Choroid plexus epithelial cell (primary cell): ENCODE data around the gene AHDC1.

Experiments used
- DNase-seq: peaks from one replicate; pipeline ENCODE4 v3.0.0-alpha.2; 2010; ENCODE audit warnings: low read depth
- H3K4me3 ChIP-seq: 2 replicates; pipeline ENCODE4 v1.5.1; 2011; ENCODE audit warnings: low read depth, mild to moderate bottlenecking, control low read depth, low read length, moderate library complexity
- TF ChIP-seq, protein P1 (sequence below): conservative IDR thresholded peaks from 2 replicates; pipeline ENCODE4 v1.5.1; 2011; ENCODE audit warnings: low read depth, mild to moderate bottlenecking, control low read depth, inconsistent platforms, low read length, moderate library complexity

The AHDC1 gene

DNA sequence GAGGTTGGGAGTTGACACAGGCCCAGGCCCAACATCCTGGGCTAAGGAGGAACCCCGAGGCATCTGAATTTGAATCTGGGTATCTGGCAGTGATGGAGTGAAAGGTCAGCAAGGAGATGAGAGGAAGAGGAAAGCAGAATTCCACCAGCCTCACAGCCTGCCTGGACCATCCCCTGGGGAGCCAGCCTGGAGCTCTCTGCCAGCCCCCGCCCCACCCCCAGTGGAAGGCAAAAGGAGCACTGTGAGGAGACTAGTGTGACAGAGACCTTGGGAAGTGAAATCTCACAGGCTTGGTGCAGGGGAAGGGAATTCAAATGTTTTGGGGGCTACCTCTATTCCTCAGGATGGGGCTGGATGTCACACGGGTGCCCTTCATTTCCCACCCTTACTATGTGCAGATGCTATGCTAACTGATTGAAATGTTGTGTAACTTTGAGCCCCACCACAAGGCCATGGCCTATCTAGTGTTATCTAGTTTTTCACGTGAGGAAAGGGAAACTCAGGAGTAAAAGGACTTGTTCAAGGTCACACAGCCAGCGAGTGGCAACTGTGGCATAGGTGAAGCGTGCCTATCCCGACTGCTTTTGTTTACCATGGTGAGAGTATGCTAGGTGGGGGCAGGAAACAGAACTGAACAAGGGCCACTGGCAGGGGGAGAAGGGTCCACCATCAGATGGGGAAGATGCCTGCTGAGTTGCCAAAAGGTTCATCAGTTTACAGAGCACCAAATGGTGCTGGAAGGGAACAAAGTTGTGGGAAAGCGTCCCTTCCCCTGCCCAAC is 29.8 kb downstream of the AHDC1 start:
- no peak overlapping the region for H3K4me3 ChIP-seq
- TF ChIP-seq, protein P1, sequence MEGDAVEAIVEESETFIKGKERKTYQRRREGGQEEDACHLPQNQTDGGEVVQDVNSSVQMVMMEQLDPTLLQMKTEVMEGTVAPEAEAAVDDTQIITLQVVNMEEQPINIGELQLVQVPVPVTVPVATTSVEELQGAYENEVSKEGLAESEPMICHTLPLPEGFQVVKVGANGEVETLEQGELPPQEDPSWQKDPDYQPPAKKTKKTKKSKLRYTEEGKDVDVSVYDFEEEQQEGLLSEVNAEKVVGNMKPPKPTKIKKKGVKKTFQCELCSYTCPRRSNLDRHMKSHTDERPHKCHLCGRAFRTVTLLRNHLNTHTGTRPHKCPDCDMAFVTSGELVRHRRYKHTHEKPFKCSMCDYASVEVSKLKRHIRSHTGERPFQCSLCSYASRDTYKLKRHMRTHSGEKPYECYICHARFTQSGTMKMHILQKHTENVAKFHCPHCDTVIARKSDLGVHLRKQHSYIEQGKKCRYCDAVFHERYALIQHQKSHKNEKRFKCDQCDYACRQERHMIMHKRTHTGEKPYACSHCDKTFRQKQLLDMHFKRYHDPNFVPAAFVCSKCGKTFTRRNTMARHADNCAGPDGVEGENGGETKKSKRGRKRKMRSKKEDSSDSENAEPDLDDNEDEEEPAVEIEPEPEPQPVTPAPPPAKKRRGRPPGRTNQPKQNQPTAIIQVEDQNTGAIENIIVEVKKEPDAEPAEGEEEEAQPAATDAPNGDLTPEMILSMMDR = no peak
- no peak for DNase-seq

DNA sequence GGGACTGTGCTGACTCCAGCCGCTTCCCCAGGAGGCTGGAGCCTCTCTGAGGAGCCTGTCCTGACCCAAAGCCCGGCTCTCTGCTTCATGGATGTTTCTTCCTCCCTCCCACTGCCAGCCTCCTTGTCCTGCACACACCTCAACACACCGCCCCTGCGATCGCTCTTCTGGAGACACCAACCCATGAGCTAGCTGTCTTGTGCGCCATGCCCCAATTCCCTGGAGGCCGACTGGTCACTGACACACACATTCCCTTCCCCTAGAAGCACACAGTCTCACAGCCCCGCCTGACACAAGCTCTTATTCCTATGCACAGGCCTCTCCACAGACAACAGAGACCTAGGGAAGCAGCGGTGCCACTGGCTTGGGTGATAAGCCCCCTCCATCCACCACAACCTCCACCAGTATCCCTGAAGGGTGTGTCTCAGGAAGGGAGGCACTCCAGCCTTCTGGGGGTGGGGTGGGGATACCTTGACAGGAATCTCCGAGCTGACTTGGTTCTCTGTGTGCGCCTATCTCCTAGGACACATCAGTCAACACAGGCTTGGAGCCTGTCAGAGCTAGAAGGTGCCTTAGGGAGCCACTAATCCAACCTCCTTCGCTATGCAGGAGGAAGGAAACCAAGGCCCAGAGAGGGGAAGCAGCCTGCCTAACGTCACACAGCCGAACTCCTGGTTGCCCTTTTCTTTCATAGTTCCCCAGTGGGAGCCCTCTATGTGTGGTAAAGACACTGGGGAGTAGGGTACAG is 31.1 kb downstream of the AHDC1 start:
- no peak overlapping the region for H3K4me3 ChIP-seq
- no peak for DNase-seq
- TF ChIP-seq, protein P1 = no peak

DNA sequence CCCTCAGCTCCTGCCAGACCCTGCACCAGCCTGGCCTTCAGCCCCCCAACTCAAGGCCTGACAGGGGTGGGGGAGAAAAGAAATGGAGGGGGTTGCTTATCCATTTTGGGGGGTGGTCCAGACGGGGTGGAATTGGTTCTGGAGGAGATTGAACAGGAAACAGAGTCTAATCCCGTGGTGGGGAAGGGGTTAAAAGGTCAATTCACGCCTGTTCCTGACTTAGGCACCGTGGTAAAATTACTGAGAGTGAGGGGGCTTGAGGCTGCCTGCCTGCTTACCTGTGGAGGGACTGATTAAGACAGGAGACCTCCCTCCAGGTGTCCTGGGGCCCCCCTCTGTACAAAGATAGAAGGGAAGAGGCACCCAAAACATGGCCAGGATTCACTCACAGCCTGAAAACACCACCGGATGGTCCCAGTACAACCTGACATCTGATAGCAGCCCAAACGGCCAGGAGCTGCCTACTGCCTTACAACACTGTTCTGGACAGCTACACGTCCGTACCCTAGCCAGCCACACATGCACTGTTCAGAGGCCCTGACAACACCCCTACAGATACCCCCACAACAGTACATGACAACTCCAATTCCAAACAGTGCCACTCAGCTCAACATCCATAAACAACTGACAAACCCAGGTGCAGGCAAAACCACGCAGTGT is 31.8 kb downstream of the AHDC1 start:
- H3K4me3 ChIP-seq = no peak overlapping the region
- TF ChIP-seq, protein P1 = no peak
- peak; percentile 45 for DNase-seq

DNA sequence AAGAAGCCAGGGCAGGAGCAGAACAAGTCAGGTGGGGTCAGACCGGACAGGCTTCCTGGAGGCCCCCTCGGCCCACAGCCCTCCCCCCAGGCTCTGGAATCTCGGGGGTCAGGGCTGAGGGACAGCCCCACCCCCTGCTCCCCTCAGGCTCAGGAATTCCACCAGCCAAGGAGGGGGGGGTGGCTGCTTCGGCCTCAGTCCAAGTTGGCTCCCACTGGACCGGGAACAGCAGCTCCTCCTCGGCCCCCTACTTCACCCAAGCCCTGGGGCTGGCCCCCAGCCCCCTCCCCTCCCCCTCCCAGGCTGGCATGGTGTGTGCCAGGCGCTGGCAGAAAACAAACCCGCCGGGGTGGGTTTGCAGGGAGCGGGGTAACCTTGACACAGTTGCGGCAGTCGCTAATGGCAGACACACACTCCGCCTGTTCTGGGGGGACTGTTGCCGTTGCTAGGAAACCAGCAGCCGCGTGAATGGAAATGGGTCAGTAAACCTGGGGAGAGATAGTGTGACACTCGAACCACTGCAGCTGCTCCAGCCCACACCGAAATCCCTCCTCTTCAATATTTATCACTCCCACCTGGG is 32.4 kb downstream of the AHDC1 start:
- TF ChIP-seq, protein P1 = no peak
- no peak for DNase-seq
- no peak overlapping the region for H3K4me3 ChIP-seq

DNA sequence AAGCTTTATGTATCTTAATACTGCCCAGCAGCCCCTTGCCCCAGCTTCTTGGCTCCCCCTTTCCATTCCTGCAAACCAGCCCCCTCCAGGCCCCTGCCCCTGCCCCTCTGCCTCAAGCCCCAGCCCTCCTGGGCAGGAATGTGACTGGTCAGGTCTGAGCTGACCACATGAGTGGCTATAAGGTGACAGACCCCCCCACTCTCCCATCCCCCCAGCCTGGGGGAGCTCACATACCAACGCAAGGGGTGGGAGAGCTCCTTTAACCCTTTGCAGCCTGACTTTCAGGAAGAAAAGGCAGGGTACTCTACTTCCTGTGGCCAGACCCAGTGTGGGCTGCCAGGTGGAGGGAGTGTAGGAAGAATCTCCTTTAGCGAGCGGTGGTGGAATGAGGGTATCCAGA is 33.2 kb downstream of the AHDC1 start:
- no peak overlapping the region for H3K4me3 ChIP-seq
- no peak for DNase-seq

DNA sequence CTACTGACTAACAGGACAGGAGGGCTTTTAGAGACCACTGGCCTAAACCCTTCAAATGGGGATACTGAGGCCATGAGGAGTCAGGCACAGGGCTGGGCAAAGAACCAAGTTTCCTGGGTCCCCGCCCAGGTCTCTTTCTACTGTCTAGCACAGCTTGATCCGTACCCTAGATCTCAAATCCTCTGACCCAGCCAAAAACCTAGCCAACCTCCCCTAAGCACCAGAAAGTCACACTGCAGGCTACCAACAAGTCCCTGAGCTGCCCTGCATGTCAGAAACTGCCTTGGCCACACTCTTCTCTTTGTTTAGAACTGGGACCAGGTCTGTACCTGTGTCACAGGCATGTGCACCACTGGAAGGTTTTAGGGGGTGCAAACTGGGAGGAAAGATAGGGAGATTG is 33.6 kb downstream of the AHDC1 start:
- no peak for DNase-seq
- no peak overlapping the region for H3K4me3 ChIP-seq
- TF ChIP-seq, protein P1 = no peak

More for the DNA sequence above, 33.2 kb downstream of the AHDC1 start:
- TF ChIP-seq, protein P1 = no peak
